MM.1S (cell line): ENCODE results near the gene CNTN1.

Experiments used
- DNase-seq: peaks from one replicate; pipeline ENCODE4 v3.0.0-alpha.2; 2015
- H2AFZ ChIP-seq: fragments of 300-600 bp; sonication (generic); 2 replicates; pipeline ENCODE4 v1.6.0; 2016; ENCODE audit warnings: antibody characterized with exemption, low read length
- H3F3A ChIP-seq: fragments of 300-600 bp; sonication (generic); 2 replicates; pipeline ENCODE4 v1.6.1; 2016; ENCODE audit warnings: mild to moderate bottlenecking, antibody characterized with exemption, low read length, moderate library complexity, mixed read lengths; ENCODE audit not compliant: insufficient read depth
- H3K27ac ChIP-seq: fragments of 300-600 bp; sonication (generic); 2 replicates; pipeline ENCODE4 v1.5.1; 2016; ENCODE audit warnings: mild to moderate bottlenecking, low read length
- H3K27me3 ChIP-seq: fragments of 300-600 bp; sonication (generic); replicated peaks from 2 replicates; pipeline ENCODE4 v1.6.0; 2016; ENCODE audit warnings: low read length; ENCODE audit not compliant: insufficient read depth
- H3K36me3 ChIP-seq: fragments of 300-600 bp; sonication (generic); replicated peaks from 2 replicates; pipeline ENCODE4 v1.6.1; 2016; ENCODE audit warnings: mild to moderate bottlenecking, low read length, mixed read lengths; ENCODE audit not compliant: insufficient read depth
- H3K4me1 ChIP-seq: fragments of 300-600 bp; sonication (generic); 2 replicates; pipeline ENCODE4 v1.6.1; 2016; ENCODE audit warnings: low read length, mixed read lengths
- H3K4me2 ChIP-seq: fragments of 300-600 bp; sonication (generic); 2 replicates; pipeline ENCODE4 v1.6.0; 2016; ENCODE audit warnings: low read depth, low read length
- H3K4me3 ChIP-seq: fragments of 300-600 bp; sonication (generic); 2 replicates; pipeline ENCODE4 v1.5.1; 2016; ENCODE audit warnings: low read length, mixed read lengths
- H3K79me2 ChIP-seq: fragments of 300-600 bp; sonication (generic); 2 replicates; pipeline ENCODE4 v1.6.1; 2016; ENCODE audit warnings: mixed run types, low read length, mixed read lengths
- H3K9ac ChIP-seq: fragments of 300-600 bp; sonication (generic); 2 replicates; pipeline ENCODE4 v1.6.1; 2016; ENCODE audit warnings: low read length, mixed read lengths
- H3K9me2 ChIP-seq: fragments of 300-600 bp; sonication (generic); replicated peaks from 2 replicates; pipeline ENCODE4 v1.6.1; 2016; ENCODE audit warnings: mild to moderate bottlenecking, low read length, mixed read lengths; ENCODE audit not compliant: insufficient read depth
- H3K9me3 ChIP-seq: fragments of 300-600 bp; sonication (generic); replicated peaks from 2 replicates; pipeline ENCODE4 v1.6.1; 2016; ENCODE audit warnings: mild to moderate bottlenecking, low read length, mixed read lengths; ENCODE audit not compliant: insufficient read depth
- H4K20me1 ChIP-seq: fragments of 300-600 bp; sonication (generic); 2 replicates; pipeline ENCODE4 v1.6.1; 2016; ENCODE audit warnings: mild to moderate bottlenecking, low read length, moderate library complexity, mixed read lengths; ENCODE audit not compliant: insufficient read depth
- CTCF ChIP-seq: fragments of 300-600 bp; sonication (generic); IDR thresholded peaks from 2 replicates; pipeline ENCODE4 v1.5.1; 2016; ENCODE audit warnings: antibody characterized with exemption, low read length, mixed read lengths
- EZH2 ChIP-seq: fragments of 300-600 bp; sonication (generic); optimal IDR thresholded peaks from 2 replicates; pipeline ENCODE3; 2017; ENCODE audit warnings: low read depth, mild to moderate bottlenecking, antibody characterized with exemption, low read length, mixed read lengths
- EZH2phosphoT487 ChIP-seq: fragments of 300-600 bp; sonication (generic); IDR thresholded peaks from 2 replicates; pipeline ENCODE4 v1.6.1; 2018; ENCODE audit warnings: antibody characterized with exemption, low read length

Gene CNTN1

GRCh38 chr12:40775661-40776060 is 83.4 kb downstream of the CNTN1 start:
- Histone ChIP-seq H3K9ac (no peak overlapping the region), H3K9me2 (no peaks in the 10 kb centered on the region), H3K36me3 (no peaks in the 10 kb centered on the region), H3K27me3 (no peaks in the 10 kb centered on the region), H3K4me3 (no peak overlapping the region), H3K27ac (no peak overlapping the region), H3F3A (peaks cover 21% of the 10 kb centered on the region), H2AFZ (no peak overlapping the region), H3K9me3 (no peaks in the 10 kb centered on the region), H3K4me1 (peaks cover 32% of the 10 kb centered on the region), H3K79me2 (no peaks in the 10 kb centered on the region), H3K4me2 (no peak overlapping the region), H4K20me1 (no peaks in the 10 kb centered on the region)
- DNase-seq: no peak
- no peak for TF ChIP-seq CTCF
- TF ChIP-seq EZH2phosphoT487: no peak
- TF ChIP-seq EZH2: no peak

GRCh38 chr12:40784102-40784501 is 91.9 kb downstream of the CNTN1 start:
- H3K9me2 ChIP-seq: no peaks in the 10 kb centered on the region
- H2AFZ ChIP-seq: peak overlapping the region; percentile 48
- peak overlapping the region; percentile 50 for H3K4me2 ChIP-seq
- H4K20me1 ChIP-seq: no peaks in the 10 kb centered on the region
- no peaks in the 10 kb centered on the region for H3K27me3 ChIP-seq
- H3K79me2 ChIP-seq: no peaks in the 10 kb centered on the region
- DNase-seq: peak; percentile 54
- peak overlapping the region; percentile 8; the same call in 1 of the 2 replicates for H3K4me3 ChIP-seq
- peaks cover 33% of the 10 kb centered on the region for H3K4me1 ChIP-seq
- no peaks in the 10 kb centered on the region for H3K9me3 ChIP-seq
- TF ChIP-seq CTCF: no peak
- no peak overlapping the region for H3K9ac ChIP-seq
- peaks cover 13% of the 10 kb centered on the region for H3F3A ChIP-seq
- H3K36me3 ChIP-seq: no peaks in the 10 kb centered on the region
- peak overlapping the region; percentile 48; the same call in 1 of the 2 replicates for H3K27ac ChIP-seq

- Histone ChIP-seq H3K4me2 (no peak overlapping the region), H3K79me2 (no peaks in the 10 kb centered on the region), H3K27ac (no peak overlapping the region)
Observed at GRCh38 chr12:40788276-40788675, 96.0 kb downstream of the CNTN1 start.

GRCh38 chr12:40792792-40793386 is 100.7 kb downstream of the CNTN1 start:
- H3K4me2 ChIP-seq: peak overlapping the region; percentile 60
- H3F3A ChIP-seq: peaks cover 6% of the 10 kb centered on the region
- peak overlapping the region; percentile 0; the same call in 1 of the 2 replicates for H3K9ac ChIP-seq
- DNase-seq: peak; percentile 33
- peak overlapping the region; percentile 36; the same call in 1 of the 2 replicates for H3K27ac ChIP-seq
- no peaks in the 10 kb centered on the region for H3K9me3 ChIP-seq
- no peaks in the 10 kb centered on the region for H3K36me3 ChIP-seq
- no peak overlapping the region for H2AFZ ChIP-seq
- H3K4me3 ChIP-seq: peak overlapping the region; percentile 21; the same call in 1 of the 2 replicates
- H3K9me2 ChIP-seq: no peaks in the 10 kb centered on the region
- H3K4me1 ChIP-seq: peaks cover 27% of the 10 kb centered on the region
- H4K20me1 ChIP-seq: no peaks in the 10 kb centered on the region
- no peaks in the 10 kb centered on the region for H3K27me3 ChIP-seq
- H3K79me2 ChIP-seq: no peaks in the 10 kb centered on the region
- TF ChIP-seq EZH2: no peak
- TF ChIP-seq EZH2phosphoT487: no peak
- TF ChIP-seq CTCF: no peak

More at GRCh38 chr12:40788276-40788675, 96.0 kb downstream of the CNTN1 start:
- H3K9ac ChIP-seq: no peak overlapping the region
- no peaks in the 10 kb centered on the region for H3K27me3 ChIP-seq
- H3K9me3 ChIP-seq: no peaks in the 10 kb centered on the region
- TF ChIP-seq EZH2phosphoT487 (no peak), EZH2 (no peak)
- H2AFZ ChIP-seq: no peak overlapping the region
- no peaks in the 10 kb centered on the region for H3K36me3 ChIP-seq
- H3F3A ChIP-seq: peaks cover 13% of the 10 kb centered on the region
- H4K20me1 ChIP-seq: no peaks in the 10 kb centered on the region
- no peak for DNase-seq
- no peak overlapping the region for H3K4me3 ChIP-seq
- no peaks in the 10 kb centered on the region for H3K9me2 ChIP-seq
- H3K4me1 ChIP-seq: peaks cover 33% of the 10 kb centered on the region
